Choroid plexus epithelial cell (primary cell): ENCODE results near the gene USP3.
"Not testable (repeated sequence)": the region's sequence is repeated elsewhere in the genome, so short reads cannot be mapped to it uniquely, and the experiment has no call there.

Experiments used
- DNase-seq: peaks from one replicate; pipeline ENCODE4 v3.0.0-alpha.2; 2010; ENCODE audit warnings: low read depth
- H3K4me3 ChIP-seq: 2 replicates; pipeline ENCODE4 v1.5.1; 2011; ENCODE audit warnings: low read depth, mild to moderate bottlenecking, control low read depth, low read length, moderate library complexity
- CTCF ChIP-seq: conservative IDR thresholded peaks from 2 replicates; pipeline ENCODE4 v1.5.1; 2011; ENCODE audit warnings: low read depth, mild to moderate bottlenecking, control low read depth, inconsistent platforms, low read length, moderate library complexity

USP3 gene

GRCh38 chr15:63608989-63609388 is 104.6 kb downstream of the USP3 start:
- H3K4me3 ChIP-seq: no peak overlapping the region
- TF ChIP-seq CTCF: no peak
- no peak for DNase-seq

GRCh38 chr15:63609448-63609847 is 105.1 kb downstream of the USP3 start:
- DNase-seq: no peak
- no peak for TF ChIP-seq CTCF
- H3K4me3 ChIP-seq: no peak overlapping the region

- DNase-seq: peak; percentile 84
- peak; percentile 85 for TF ChIP-seq CTCF
- H3K4me3 ChIP-seq: no peak overlapping the region
Measured at GRCh38 chr15:63610209-63610841, 105.9 kb downstream of the USP3 start.

- no peak for TF ChIP-seq CTCF
- H3K4me3 ChIP-seq: no peak overlapping the region
- no peak for DNase-seq
Measured at GRCh38 chr15:63611177-63611576, 106.8 kb downstream of the USP3 start.

GRCh38 chr15:63612300-63612699 is 107.9 kb downstream of the USP3 start:
- no peak for TF ChIP-seq CTCF
- H3K4me3 ChIP-seq: no peak overlapping the region
- no peak for DNase-seq

- TF ChIP-seq CTCF: no peak
- DNase-seq: no peak
- no peak overlapping the region for H3K4me3 ChIP-seq
Measured at GRCh38 chr15:63615935-63616334, 111.5 kb downstream of the USP3 start.

GRCh38 chr15:63617147-63617546 is 112.8 kb downstream of the USP3 start:
- H3K4me3 ChIP-seq, DNase-seq: not testable (repeated sequence)

- H3K4me3 ChIP-seq, DNase-seq: not testable (repeated sequence)
Measured at GRCh38 chr15:63617627-63618026, 113.2 kb downstream of the USP3 start.

- H3K4me3 ChIP-seq, DNase-seq: not testable (repeated sequence)
Measured at GRCh38 chr15:63620760-63621159, 116.4 kb downstream of the USP3 start.
